ENCODE measurements around the gene CTDP1.

CTDP1 gene

GRCh38 chr18:79796531-79797405 lies 117.2 kb downstream of the CTDP1 start:
- no peak for DNase-seq (ENCODE audit: low spot score)

GRCh38 chr18:79797518-79798345 lies 118.1 kb downstream of the CTDP1 start, which contains the start of gene KCNG2:
Gene KCNG2, plus strand, starts transcription at chr18:79797938. Its CDS starts 65,730 bp downstream, at chr18:79863668.
- no peak for DNase-seq (ENCODE audit: low spot score)

- DNase-seq (ENCODE audit: low spot score), result no peak
Observed at GRCh38 chr18:79798346-79798998, 118.9 kb downstream of the CTDP1 start.

GRCh38 chr18:79798999-79799370 lies 119.4 kb downstream of the CTDP1 start:
- no peak for DNase-seq (ENCODE audit: low spot score)

GRCh38 chr18:79799619-79800370 lies 120.2 kb downstream of the CTDP1 start:
- DNase-seq (ENCODE audit: low spot score), result no peak

- no peak for DNase-seq (ENCODE audit: low spot score)
Observed at GRCh38 chr18:79800371-79801180, 121.0 kb downstream of the CTDP1 start.

- DNase-seq (ENCODE audit: low spot score), result no peak
Observed at GRCh38 chr18:79801217-79801616, 121.6 kb downstream of the CTDP1 start.

- no peak for DNase-seq (ENCODE audit: low spot score)
Observed at GRCh38 chr18:79801641-79802040, 122.0 kb downstream of the CTDP1 start.

GRCh38 chr18:79802298-79802697 lies 122.7 kb downstream of the CTDP1 start:
- no peak for DNase-seq (ENCODE audit: low spot score)

- no peak for DNase-seq (ENCODE audit: low spot score)
Observed at GRCh38 chr18:79803611-79804051, 124.0 kb downstream of the CTDP1 start.
